Stimulated activated CD4-positive, alpha-beta T cell treated with anti-CD3 and anti-CD28 coated beads, Interleukin-1b, Interleukin-23, amount 100 ng/mL, for 24 hours (primary cell): Measurements from ENCODE around the gene MSANTD7.
"Not testable (repeated sequence)": the region's sequence is repeated elsewhere in the genome, so short reads cannot be mapped to it uniquely, and the experiment has no call there.

Experiments used
- DNase-seq, 4 experiments: peaks; one replicate each; pipeline ENCODE4 v3.0.0-alpha.2; 2020; ENCODE audit warnings: low read depth in 4 of 4, low spot score in 1 of 4

MSANTD7 gene

GRCh38 chr10:14837757-14838581 lies at the start of gene MSANTD7, which contains the start of the genes CDNF and HSPA14:
TSS of gene MSANTD7 (plus strand) at chr10:14838306. CDS start at chr10:14842285, 3,979 bp downstream.
TSS of gene CDNF (minus strand) at chr10:14838037. CDS start at chr10:14837946, 91 bp downstream.
TSS of gene HSPA14 (plus strand) at chr10:14838306. CDS start at chr10:14838403, 97 bp downstream.
- DNase-seq, result peak; percentile 97 to 98 (median 98)

GRCh38 chr10:14798636-14799035 lies 39.5 kb upstream of the MSANTD7 start:
- no peak for DNase-seq

GRCh38 chr10:14800397-14800796 lies 37.7 kb upstream of the MSANTD7 start:
- no peak for DNase-seq

- no peak for DNase-seq
Observed at GRCh38 chr10:14801723-14802122, 36.4 kb upstream of the MSANTD7 start.

GRCh38 chr10:14803827-14804226 lies 34.3 kb upstream of the MSANTD7 start:
- no peak for DNase-seq

- no peak for DNase-seq
Observed at GRCh38 chr10:14806318-14806717, 31.8 kb upstream of the MSANTD7 start.

- DNase-seq, result no peak
Observed at GRCh38 chr10:14810969-14811953, 26.8 kb upstream of the MSANTD7 start.

GRCh38 chr10:14812271-14812670 lies 25.8 kb upstream of the MSANTD7 start:
- DNase-seq, result no peak

GRCh38 chr10:14815681-14816080 lies 22.4 kb upstream of the MSANTD7 start:
- DNase-seq, result no peak

- DNase-seq, result not testable (repeated sequence)
Observed at GRCh38 chr10:14816717-14817116, 21.4 kb upstream of the MSANTD7 start.

- DNase-seq, result no peak
Observed at GRCh38 chr10:14820010-14820774, 17.9 kb upstream of the MSANTD7 start.

- DNase-seq, result no peak
Observed at GRCh38 chr10:14820775-14821154, 17.3 kb upstream of the MSANTD7 start.

GRCh38 chr10:14821635-14822375 lies 16.3 kb upstream of the MSANTD7 start:
- DNase-seq, result no peak

- peak in 1 of 4 experiments; percentile 14 for DNase-seq
Observed at GRCh38 chr10:14822879-14823755, 15.0 kb upstream of the MSANTD7 start.

- no peak for DNase-seq
Observed at GRCh38 chr10:14823966-14824365, 14.1 kb upstream of the MSANTD7 start.

GRCh38 chr10:14826076-14826829 lies 11.9 kb upstream of the MSANTD7 start:
- DNase-seq, result no peak

- DNase-seq, result no peak
Observed at GRCh38 chr10:14833106-14833505, 5.0 kb upstream of the MSANTD7 start.

- no peak for DNase-seq
Observed at GRCh38 chr10:14836208-14836607, 1.9 kb upstream of the MSANTD7 start.
